Suppressor macrophage treated with lipopolysaccharide for 1 hour (primary cell): ENCODE data around the gene CA7.
"Not testable (repeated sequence)": the region's sequence is repeated elsewhere in the genome, so short reads cannot be mapped to it uniquely, and the experiment has no call there.

Source experiments
- DNase-seq, 3 donors: peaks; one replicate each; pipeline ENCODE4 v3.0.0-alpha.2; 2020 to 2022

The CA7 gene

DNA sequence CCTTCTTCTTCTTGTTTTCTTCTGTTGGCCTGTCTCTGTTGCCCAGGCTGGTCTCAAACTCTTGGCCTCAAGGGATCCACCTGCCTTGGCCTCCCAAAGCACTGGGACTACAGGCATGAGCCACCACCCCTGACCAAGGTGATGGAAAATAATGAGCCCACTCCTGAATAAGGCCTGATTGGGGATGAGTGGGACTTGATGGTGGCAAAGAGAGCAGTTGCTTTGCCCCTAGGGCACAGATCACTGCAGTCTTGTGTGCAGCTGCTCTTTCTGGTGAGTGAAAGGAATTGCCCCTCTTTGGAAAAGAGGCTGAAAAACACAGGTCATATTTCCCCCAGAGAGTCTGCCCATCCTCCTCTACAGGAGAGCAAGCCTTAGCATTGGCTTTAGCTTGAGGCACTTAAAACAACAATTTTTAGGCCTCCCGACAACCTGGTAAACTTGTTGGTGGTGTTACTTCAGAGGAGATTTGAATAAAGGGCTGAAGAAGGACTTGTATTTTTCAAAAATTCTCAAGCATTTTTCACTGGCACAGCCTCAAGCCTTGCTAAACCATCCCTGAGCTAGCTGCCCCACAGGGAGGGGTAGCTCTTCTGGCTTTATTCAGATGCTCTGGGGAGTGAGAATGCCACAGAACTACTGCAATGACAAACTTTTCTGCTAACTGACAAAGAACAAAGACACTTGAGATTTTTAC, 30.0 kb downstream of the CA7 start:
- DNase-seq: peak in 1 of 3 donors; percentile 13

DNA sequence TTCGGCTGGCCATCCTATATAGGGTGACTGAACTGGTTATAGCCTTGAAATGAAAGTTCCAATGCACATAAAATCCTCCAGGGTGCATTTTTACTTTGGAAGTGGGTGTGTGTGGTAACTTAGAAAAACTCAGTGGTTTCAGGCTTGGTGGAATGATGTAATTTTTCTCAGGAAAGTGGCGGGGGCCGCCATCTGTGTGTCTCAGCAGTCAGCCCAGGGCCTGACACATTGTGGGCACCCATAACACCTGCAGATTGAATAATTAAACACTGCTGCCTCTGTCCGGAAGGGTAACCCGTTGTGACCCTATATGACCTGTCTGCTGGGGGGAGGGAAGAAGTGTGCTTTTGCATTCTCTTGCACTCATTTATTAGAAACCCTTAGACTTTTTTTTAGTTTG, 33.9 kb downstream of the CA7 start:
- peak; percentile 79 to 83 (median 83) for DNase-seq

GRCh38 chr16:66880288-66881013, 36.2 kb downstream of the CA7 start, which contains the start of gene PDP2:
TSS of gene PDP2 (plus strand) at chr16:66880515. CDS start at chr16:66884285, 3,770 bp downstream.
- peak; percentile 92 to 95 (median 92) for DNase-seq

- DNase-seq: peak in 1 of 3 donors; percentile 31
Measured at GRCh38 chr16:66881014-66881417, 36.8 kb downstream of the CA7 start.

DNA sequence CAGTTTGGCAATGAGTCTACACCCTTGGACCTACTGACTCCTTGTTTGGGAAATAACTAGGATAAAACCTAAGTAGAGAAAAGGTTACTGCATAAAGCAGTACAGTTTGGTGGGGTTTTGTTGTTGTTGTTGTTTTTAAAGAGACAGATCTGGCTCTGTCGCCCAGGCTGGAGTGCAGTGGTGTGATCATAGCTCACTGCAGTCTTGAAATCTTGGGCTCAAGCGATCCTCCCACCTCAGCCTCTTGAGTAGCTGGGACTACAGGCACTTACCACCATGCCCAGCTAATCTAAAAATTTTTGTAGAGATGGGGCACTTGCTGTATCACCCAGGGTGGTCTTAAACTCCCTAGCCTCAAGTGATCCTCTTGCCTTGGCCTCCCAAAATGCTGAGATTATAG, 37.3 kb downstream of the CA7 start:
- DNase-seq: no peak

GRCh38 chr16:66881964-66882508, 37.8 kb downstream of the CA7 start:
- DNase-seq: no peak

GRCh38 chr16:66882702-66883101, 38.5 kb downstream of the CA7 start:
- DNase-seq: no peak

GRCh38 chr16:66885491-66885890, 41.3 kb downstream of the CA7 start:
- no peak for DNase-seq

DNA sequence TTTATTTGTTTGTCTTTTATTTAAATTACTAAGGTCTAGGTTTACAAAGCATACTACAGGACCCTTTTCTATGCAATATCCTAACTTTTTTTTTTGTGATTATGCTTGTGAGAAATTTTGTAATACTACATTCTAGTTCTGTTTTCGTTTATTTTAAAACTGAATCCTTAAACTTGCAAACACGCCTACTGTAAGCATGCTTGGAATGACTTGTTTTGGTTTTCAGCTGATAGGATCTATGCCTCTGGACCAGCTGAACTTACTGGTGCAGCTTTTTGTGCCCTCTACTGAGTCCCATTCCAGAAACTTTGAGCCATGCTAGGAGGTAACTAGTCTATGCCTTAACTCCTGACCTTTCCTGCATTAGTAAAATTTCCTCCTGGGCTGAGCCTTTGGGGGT, 42.1 kb downstream of the CA7 start:
- DNase-seq: no peak

GRCh38 chr16:66886914-66887313, 42.7 kb downstream of the CA7 start:
- no peak for DNase-seq

DNA sequence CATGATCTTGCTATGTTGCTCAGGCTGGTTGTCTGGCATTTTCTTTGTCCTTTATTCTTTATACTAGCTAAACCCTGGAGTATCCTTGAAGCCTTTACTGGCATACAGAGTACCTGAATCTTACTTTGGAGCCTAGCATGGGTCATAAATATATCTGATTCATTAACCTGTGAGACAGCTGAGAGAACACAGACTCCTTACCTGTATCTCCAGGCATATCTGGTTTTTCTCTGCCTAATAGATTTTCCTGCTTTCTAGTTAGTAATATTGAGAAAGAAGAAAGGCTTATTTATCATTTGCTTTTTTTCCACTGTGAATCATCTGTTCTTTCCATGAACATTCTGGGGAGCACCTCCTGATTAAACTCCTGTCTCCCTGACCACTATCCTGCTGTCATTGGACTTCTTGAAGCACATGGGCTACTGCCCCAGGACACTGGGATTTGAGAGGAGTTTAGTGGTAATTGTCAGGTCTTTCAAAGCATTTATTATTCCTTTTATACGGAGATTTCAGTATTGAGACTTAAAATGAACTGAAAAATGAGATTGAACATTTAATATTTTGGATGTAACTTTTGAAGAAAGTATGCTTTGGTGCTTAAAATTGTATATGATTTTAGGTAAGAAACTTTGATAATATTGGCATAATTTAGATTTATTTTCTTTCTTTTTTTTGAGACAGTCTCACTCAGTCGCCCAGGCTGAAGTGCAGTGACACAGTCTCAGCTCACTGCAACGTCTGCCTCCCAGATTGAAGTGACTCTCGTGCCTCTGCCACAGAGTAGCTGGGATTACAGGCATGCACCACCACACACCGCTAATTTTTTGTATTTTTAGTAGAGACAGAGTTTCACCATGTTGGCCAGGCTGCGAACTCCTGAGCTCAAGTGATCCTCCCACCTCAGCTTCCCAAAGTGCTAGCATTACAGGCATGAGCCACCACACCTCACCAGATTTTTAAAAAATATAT, 44.7 kb downstream of the CA7 start:
- DNase-seq: no peak

DNA sequence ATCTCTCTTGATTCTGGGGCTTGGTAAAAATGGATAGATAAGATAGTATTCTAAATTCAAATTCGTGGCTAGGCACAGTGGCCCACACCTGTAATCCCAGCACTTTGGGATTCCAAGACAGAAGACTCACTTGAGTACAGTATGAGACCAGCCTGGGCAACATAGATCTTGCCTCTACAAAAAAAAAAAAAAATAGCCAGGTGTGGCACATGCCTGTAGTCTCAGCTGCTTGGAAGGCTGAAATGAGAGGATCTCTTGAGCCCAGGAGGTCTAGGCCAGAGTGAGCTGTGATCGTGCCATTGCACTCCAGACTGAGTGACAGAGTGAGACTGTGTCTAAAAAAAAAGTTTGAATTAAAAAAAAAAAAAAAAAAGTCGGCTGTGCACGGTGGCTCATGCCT, 45.4 kb downstream of the CA7 start:
- DNase-seq: no peak

DNA sequence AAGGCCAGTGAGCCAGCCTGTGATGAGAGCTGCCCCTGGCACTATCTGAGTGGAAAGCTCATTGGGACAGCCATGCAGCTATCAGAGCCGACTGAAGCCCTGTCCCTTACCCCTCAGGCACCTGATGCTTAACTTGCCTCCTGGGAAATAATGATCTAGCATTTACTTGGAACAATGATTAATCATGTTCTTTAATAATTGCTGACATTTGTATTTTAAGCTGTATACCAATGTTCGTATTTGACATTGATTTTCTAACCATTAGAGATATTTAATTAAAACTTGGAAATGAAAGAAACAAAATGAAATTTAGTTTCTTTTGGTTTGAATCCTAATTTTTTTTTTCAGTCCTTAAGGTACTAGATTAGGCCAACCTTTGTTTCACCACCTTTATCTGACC, 46.6 kb downstream of the CA7 start:
- DNase-seq: no peak

GRCh38 chr16:66891360-66891759, 47.1 kb downstream of the CA7 start:
- no peak for DNase-seq

DNA sequence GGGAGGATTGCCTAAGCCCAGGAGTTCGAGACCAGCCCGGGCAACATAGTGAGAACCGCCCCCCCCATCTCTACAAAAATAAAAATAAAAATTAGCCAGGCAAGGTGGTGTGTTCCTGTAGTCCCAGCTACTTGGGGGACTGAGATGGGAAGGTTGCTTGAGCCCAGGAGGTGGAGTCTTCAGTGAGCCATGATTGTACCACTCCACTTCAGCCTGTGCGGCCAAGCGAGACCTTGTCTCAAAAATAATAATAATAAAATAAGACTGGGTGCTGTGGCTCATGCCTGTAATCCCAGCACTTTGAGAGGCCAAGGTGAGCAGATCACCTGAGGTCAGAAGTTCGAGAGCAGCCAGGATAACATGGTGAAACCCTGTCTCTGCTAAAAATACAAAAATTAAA, 47.6 kb downstream of the CA7 start:
- no peak for DNase-seq

DNA sequence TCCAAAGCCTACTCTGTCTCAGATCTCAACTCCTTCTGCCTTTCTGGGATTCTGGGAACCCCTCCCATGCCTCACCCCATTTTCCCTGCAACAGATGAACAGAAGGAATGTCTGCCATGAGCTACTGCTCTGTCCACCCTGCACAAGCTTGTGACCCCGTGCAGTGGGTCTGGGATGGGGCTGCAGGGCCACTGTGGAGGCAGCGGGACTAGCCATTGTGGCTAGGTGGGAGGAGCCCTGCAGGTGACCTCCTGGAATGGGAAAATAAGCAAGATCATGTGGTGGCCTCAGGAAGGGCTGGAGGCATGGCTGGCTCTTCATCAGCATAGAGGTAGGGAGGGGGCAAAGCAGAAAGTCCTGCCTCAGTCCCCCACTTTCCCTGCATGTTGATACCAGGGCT, 49.8 kb downstream of the CA7 start:
- no peak for DNase-seq

DNA sequence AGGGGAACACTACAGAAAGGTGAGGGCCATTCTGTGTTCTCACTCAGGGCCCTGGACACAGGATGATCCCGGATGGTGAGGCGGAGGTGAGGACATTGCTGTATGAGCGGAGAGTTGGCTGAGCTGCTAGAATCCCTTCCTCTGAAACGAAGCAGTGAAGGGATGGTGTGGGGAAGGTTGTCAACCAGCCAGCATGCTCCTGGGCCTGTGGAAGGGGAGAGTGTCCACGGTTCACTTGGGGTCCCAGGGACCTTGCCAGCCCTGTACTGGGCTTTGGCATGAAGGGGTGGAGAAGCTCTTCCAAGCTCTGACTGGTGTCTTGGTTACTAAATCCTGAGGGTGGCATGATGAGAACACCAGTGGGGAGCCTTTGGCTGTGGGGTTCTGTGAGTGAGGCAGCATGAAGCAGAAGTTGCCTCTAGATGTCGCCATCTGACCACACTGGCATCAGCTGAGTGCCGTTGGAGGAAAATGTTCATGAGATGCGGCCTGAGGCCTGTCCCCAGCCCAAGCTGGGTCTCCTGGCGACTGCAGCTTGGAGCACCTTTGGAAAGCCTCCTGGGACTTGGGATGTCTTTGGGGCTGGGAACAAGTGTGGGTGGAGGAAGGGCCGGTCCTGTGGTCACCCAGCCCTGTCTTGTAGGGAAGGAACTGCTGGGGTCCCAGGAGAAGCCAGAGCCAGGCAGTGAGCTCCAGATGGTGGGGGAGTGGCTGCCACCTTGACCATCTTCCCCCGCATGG, 50.9 kb downstream of the CA7 start:
- DNase-seq: peak; percentile 83 to 87 (median 85)

DNA sequence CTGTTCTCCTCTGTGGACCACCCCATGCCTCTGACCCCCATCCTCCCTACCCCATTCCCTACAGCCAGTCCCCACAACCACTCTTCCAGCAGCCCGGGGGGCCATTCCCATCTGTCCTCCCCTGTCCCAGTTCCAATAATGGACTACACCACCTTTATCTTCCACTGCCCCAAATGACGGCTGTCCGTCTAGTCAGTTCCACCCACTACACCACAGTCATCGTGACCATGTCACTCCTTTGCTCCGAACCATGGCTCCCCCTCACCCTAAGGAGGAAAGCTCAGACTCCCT, 51.4 kb downstream of the CA7 start:
- no peak for DNase-seq

DNA sequence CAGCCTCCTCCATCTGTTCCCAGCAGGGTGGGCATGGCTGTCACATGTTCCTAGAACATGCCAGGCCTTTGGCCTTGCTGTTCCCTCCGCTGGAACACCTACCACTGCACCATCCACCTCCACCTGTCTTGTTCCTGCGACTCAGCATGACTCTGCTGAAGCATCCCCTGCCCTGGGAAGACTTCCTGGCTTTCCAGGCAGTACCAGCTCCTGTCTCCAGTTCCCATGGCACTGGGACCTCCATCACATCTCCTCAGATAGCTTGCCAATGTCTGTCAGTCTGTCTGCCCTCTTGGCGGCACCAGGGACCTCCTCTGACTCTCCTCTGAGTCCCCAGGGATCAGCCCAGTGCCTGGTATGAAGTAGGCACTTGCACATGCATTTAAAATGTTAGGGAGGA, 51.8 kb downstream of the CA7 start:
- DNase-seq: no peak

DNA sequence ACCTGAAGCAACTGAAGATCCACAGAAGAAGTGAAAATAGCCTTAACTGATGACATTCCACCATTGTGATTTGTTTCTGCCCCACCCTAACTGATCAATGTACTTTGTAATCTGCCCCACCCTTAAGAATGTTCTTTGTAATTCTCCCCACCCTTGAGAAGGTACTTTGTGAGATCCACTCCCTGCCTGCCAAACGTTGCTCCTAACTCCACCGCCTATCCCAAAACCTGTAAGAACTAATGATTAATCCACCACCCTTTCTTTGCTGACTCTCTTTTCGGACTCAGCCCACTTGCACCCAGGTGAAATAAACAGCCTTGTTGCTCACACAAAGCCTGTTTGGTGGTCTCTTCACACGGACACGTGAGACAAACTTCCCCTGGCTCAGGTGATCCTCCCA, 52.5 kb downstream of the CA7 start:
- not testable (repeated sequence) for DNase-seq

- no peak for DNase-seq
Measured at GRCh38 chr16:66898207-66898606, 54.0 kb downstream of the CA7 start.

GRCh38 chr16:66898933-66899309, 54.7 kb downstream of the CA7 start:
- DNase-seq: no peak
